Fibroblast of mammary gland (primary cell): ENCODE results near the gene MTHFD1.
A peak's percentile ranks its signal among the peaks of the same experiment; 100 is the strongest.

Experiments
- DNase-seq: peaks from one replicate; pipeline ENCODE4 v3.0.0-alpha.2; 2010; ENCODE audit warnings: low read depth
- H3K4me3 ChIP-seq: 2 replicates; pipeline ENCODE4 v1.5.1; 2011; ENCODE audit warnings: low read depth, mild to moderate bottlenecking, low read length, moderate library complexity; ENCODE audit not compliant: control insufficient read depth
- CTCF ChIP-seq: conservative IDR thresholded peaks from 2 replicates; pipeline ENCODE4 v1.5.1; 2011; ENCODE audit warnings: low read depth, low read length, inconsistent platforms; ENCODE audit not compliant: control insufficient read depth, insufficient read depth

MTHFD1 gene

GRCh38 chr14:64463873-64464272, 75.7 kb downstream of the MTHFD1 start:
- no peak for DNase-seq
- H3K4me3 ChIP-seq = no peak overlapping the region
- TF ChIP-seq CTCF = no peak

- DNase-seq = no peak
- peak overlapping the region; percentile 53 for H3K4me3 ChIP-seq
- TF ChIP-seq CTCF = no peak
Observed at GRCh38 chr14:64464651-64465050, 76.5 kb downstream of the MTHFD1 start.

GRCh38 chr14:64465191-64465822, 77.2 kb downstream of the MTHFD1 start, which contains the start of gene AKAP5:
TSS of gene AKAP5 (plus strand) at chr14:64465499. CDS start at chr14:64468395, 2,896 bp downstream.
- H3K4me3 ChIP-seq = peak within 1 kb of the TSS; percentile 59
- TF ChIP-seq CTCF = no peak
- no peak for DNase-seq

GRCh38 chr14:64465831-64466554, 77.8 kb downstream of the MTHFD1 start:
- peak; percentile 32 for TF ChIP-seq CTCF
- DNase-seq = peak; percentile 45
- H3K4me3 ChIP-seq = peak overlapping the region; percentile 59

GRCh38 chr14:64467101-64467500, 78.9 kb downstream of the MTHFD1 start:
- H3K4me3 ChIP-seq = no peak overlapping the region
- DNase-seq = no peak
- no peak for TF ChIP-seq CTCF

GRCh38 chr14:64467566-64467965, 79.4 kb downstream of the MTHFD1 start:
- no peak for DNase-seq
- no peak for TF ChIP-seq CTCF
- H3K4me3 ChIP-seq = no peak overlapping the region
